Suprapubic skin (tissue), 4 donors: ENCODE measurements around the gene ICE2. TPM values are rescaled to one million over a fixed set of nuclear protein-coding genes. Genes with fewer than 3 reads are reported as not detected.

Source experiments
- DNase-seq, 2 donors: peaks; one replicate each; pipeline ENCODE4 v3.0.0-alpha.2; 2019; ENCODE audit warnings: low spot score in 2 of 2
- H3K27ac ChIP-seq: fragments of 200-600 bp; sonication (generic); one replicate; pipeline ENCODE4 v1.5.1; 2019
- H3K27me3 ChIP-seq: fragments of 200-600 bp; sonication (generic); one replicate; pipeline ENCODE4 v1.5.1; 2019
- H3K36me3 ChIP-seq: fragments of 200-600 bp; sonication (generic); one replicate; pipeline ENCODE4 v1.5.1; 2019
- H3K4me1 ChIP-seq: fragments of 200-600 bp; sonication (generic); one replicate; pipeline ENCODE4 v1.5.1; 2019
- H3K4me3 ChIP-seq: fragments of 200-600 bp; sonication (generic); one replicate; pipeline ENCODE4 v1.5.1; 2019; ENCODE audit warnings: mild to moderate bottlenecking
- H3K9me3 ChIP-seq: fragments of 200-600 bp; sonication (generic); one replicate; pipeline ENCODE4 v1.5.1; 2019
- CTCF ChIP-seq, 2 donors: fragments of 200-600 bp in 1 of 2; fragments of 450-650 bp in 1 of 2; sonication (generic) in 1 of 2; IDR thresholded peaks; one replicate each; pipeline ENCODE4 v1.5.1; 2016 to 2019; ENCODE audit warnings: antibody characterized with exemption in 2 of 2, mild to moderate bottlenecking in 1 of 2, moderate library complexity in 1 of 2
- EP300 ChIP-seq: sonication (generic); formaldehyde crosslinking; IDR thresholded peaks from one replicate; pipeline ENCODE4 v1.6.1; 2017; ENCODE audit warnings: antibody characterized with exemption
- POLR2A ChIP-seq, 2 donors: fragments of 450-650 bp; IDR thresholded peaks; one replicate each; pipeline ENCODE4 v1.6.1; 2017; ENCODE audit warnings: antibody characterized with exemption in 2 of 2, mild to moderate bottlenecking in 2 of 2, moderate library complexity in 2 of 2
- POLR2AphosphoS5 ChIP-seq, 3 donors: sonication (generic); formaldehyde crosslinking; IDR thresholded peaks; one replicate each; pipeline ENCODE4 v1.6.1; 2017; ENCODE audit warnings: antibody characterized with exemption in 3 of 3
- WGBS: methylation state at CpG from one replicate; pipeline ENCODE4 v1.1.5; 2018; 5-methylcytosine and 5-hydroxymethylcytosine counted together
- total RNA-seq, 4 donors: library from RNA; depleted of rRNA; stranded (reverse); fragments of >200 nt; gene quantifications; one replicate each; pipeline ENCODE4 v1.1.0, GENCODE V29; 2016

The ICE2 gene
- total RNA-seq, 4 donors from 2014 or later, result 11.9 to 35.2 (median 27.2) TPM

- TF ChIP-seq POLR2A (IDR thresholded peaks at IDR 0.05) (no peak), EP300 (no peak), CTCF (IDR thresholded peaks at IDR 0.05) (no peak)
Observed at GRCh38 chr15:60438646-60439045, 40.3 kb downstream of the ICE2 start.

GRCh38 chr15:60428935-60429334, 50.0 kb downstream of the ICE2 start:
- DNase-seq, result no peak
- Histone ChIP-seq H3K27ac (no peak overlapping the region), H3K4me3 (no peak overlapping the region), H3K27me3 (no peaks in the 10 kb centered on the region), H3K9me3 (no peaks in the 10 kb centered on the region), H3K4me1 (peaks cover 20% of the 10 kb centered on the region), H3K36me3 (peaks cover 18% of the 10 kb centered on the region)
- WGBS, result 98% methylated on average over 1 of the region's 1 CpG
- TF ChIP-seq POLR2A (IDR thresholded peaks at IDR 0.05) (no peak), EP300 (no peak), POLR2AphosphoS5 (IDR thresholded peaks at IDR 0.05) (no peak), CTCF (IDR thresholded peaks at IDR 0.05) (no peak)

More at GRCh38 chr15:60438646-60439045, 40.3 kb downstream of the ICE2 start:
- no peaks in the 10 kb centered on the region for H3K27me3 ChIP-seq
- H3K36me3 ChIP-seq, result peaks cover 21% of the 10 kb centered on the region
- no peaks in the 10 kb centered on the region for H3K9me3 ChIP-seq
- no peak for DNase-seq
- H3K4me1 ChIP-seq, result no peaks in the 10 kb centered on the region
- WGBS, result 96% methylated on average over 1 of the region's 1 CpG
- H3K4me3 ChIP-seq, result no peak overlapping the region
- H3K27ac ChIP-seq, result no peak overlapping the region

- Histone ChIP-seq H3K9me3 (no peaks in the 10 kb centered on the region), H3K36me3 (peaks cover 3% of the 10 kb centered on the region), H3K4me3 (no peak overlapping the region), H3K4me1 (peaks cover 33% of the 10 kb centered on the region), H3K27ac (peak overlapping the region; percentile 34), H3K27me3 (no peaks in the 10 kb centered on the region)
- TF ChIP-seq EP300, result no peak
- TF ChIP-seq POLR2AphosphoS5 (IDR thresholded peaks at IDR 0.05), result no peak
- no peak for TF ChIP-seq CTCF (IDR thresholded peaks at IDR 0.05)
- TF ChIP-seq POLR2A (IDR thresholded peaks at IDR 0.05), result no peak
- 15% methylated on average over 2 of the region's 2 CpGs for WGBS
- DNase-seq, result no peak
Observed at GRCh38 chr15:60426870-60427508, 52.0 kb downstream of the ICE2 start.

GRCh38 chr15:60425461-60425860, 53.5 kb downstream of the ICE2 start:
- Histone ChIP-seq H3K4me1 (peaks cover 38% of the 10 kb centered on the region), H3K4me3 (no peak overlapping the region), H3K27me3 (no peaks in the 10 kb centered on the region), H3K27ac (no peak overlapping the region), H3K9me3 (no peaks in the 10 kb centered on the region), H3K36me3 (peaks cover 3% of the 10 kb centered on the region)
- TF ChIP-seq POLR2A (IDR thresholded peaks at IDR 0.05) (no peak), CTCF (IDR thresholded peaks at IDR 0.05) (no peak)
- no peak for DNase-seq
- 85% methylated on average over 2 of the region's 2 CpGs for WGBS

- no peaks in the 10 kb centered on the region for H3K9me3 ChIP-seq
- no peaks in the 10 kb centered on the region for H3K36me3 ChIP-seq
- peak overlapping the region; percentile 38 for H3K27ac ChIP-seq
- no peak for TF ChIP-seq POLR2A (IDR thresholded peaks at IDR 0.05)
- H3K27me3 ChIP-seq, result no peaks in the 10 kb centered on the region
- DNase-seq, result no peak
- H3K4me3 ChIP-seq, result no peak overlapping the region
- 85% methylated on average over 1 of the region's 1 CpG for WGBS
- H3K4me1 ChIP-seq, result peaks cover 42% of the 10 kb centered on the region
Observed at GRCh38 chr15:60424006-60424405, 54.9 kb downstream of the ICE2 start.

GRCh38 chr15:60423537-60423936, 55.4 kb downstream of the ICE2 start:
- Histone ChIP-seq H3K27ac (peak overlapping the region; percentile 38), H3K4me1 (peaks cover 42% of the 10 kb centered on the region), H3K4me3 (no peak overlapping the region), H3K36me3 (no peaks in the 10 kb centered on the region), H3K27me3 (no peaks in the 10 kb centered on the region), H3K9me3 (no peaks in the 10 kb centered on the region)
- TF ChIP-seq POLR2AphosphoS5 (IDR thresholded peaks at IDR 0.05) (no peak), CTCF (IDR thresholded peaks at IDR 0.05) (no peak), EP300 (no peak), POLR2A (IDR thresholded peaks at IDR 0.05) (no peak)
- DNase-seq, result no peak
- 23% methylated on average over 2 of the region's 2 CpGs for WGBS
